ENCODE measurements around the gene HSD17B12.

The HSD17B12 gene

DNA sequence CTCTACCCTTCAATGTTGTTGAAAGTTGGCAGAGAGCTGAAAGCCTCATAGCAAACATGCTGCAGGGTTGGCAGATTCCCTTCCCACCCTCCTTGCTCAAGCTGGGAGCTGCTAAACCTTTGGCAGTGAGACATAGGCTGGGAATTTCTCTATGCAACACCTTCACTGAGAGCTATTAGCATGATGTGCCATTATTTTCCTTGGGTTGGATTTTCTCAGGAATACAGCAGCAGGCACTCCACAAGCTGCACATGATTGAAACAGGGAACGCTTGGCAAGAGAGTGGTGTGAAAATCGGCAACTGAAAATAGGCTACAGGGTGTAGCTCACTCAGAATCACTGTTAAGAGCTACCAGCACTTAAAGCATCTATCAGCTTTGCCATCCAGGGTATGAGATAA is 190.5 kb downstream of the HSD17B12 start:
- no peak for TF ChIP-seq CTCF (IDR thresholded peaks at IDR 0.05; ENCODE audit: insufficient read depth, low read length, missing control alignments)
- CTCF ChIA-PET, result interaction anchor here (0.9 kb wide), 1 partner anchor 10 kb away, joined by 3 read pairs; the partner anchor contains the start of gene ALKBH3
- DNase-seq (ENCODE audit: low read depth, low spot score), result no peak
- H3K4me3 ChIP-seq (ENCODE audit: low read depth, low read length), result no peak overlapping the region
- POLR2A ChIA-PET, result no interaction called here

- ChIA-PET CTCF (interaction anchor here (1.2 to 1.6 kb wide), 3 partner anchors 10 to 48 kb away, joined by 3 to 6 read pairs (median 5); no protein-coding TSS in a partner anchor), POLR2A (no interaction called here)
- TF ChIP-seq CTCF (IDR thresholded peaks at IDR 0.05; ENCODE audit: insufficient read depth, low read length, missing control alignments), result no peak
- no peak for DNase-seq (ENCODE audit: low read depth, low spot score)
- no peak overlapping the region for H3K4me3 ChIP-seq (ENCODE audit: low read depth, low read length)
Observed at GRCh38 chr11:43872995-43873394, 192.5 kb downstream of the HSD17B12 start.

DNA sequence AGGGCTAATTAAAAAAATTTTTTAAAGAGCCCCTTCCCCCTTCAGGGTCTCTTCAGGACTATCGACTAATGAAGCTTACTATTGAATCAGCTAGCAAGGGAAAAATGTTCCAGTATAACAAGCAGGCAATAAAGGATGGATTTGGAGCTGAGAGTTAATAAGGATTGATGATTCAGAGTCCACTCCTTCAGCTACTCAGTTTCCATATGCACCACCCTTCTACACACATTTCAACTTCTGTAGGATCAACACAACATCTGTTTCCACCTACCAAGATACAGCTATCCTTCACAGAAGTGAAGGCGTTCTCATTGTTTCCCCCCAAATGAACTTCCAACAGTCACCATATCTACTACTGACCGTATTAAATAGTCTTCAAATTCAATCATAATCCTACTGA is 193.5 kb downstream of the HSD17B12 start:
- POLR2A ChIA-PET, result no interaction called here
- CTCF ChIA-PET, result interaction anchor here (1.2 to 1.6 kb wide), 2 partner anchors 9 to 49 kb away, joined by 3 to 6 read pairs; no protein-coding TSS in a partner anchor

GRCh38 chr11:43874738-43875137 is 194.2 kb downstream of the HSD17B12 start:
- H3K4me3 ChIP-seq (ENCODE audit: low read depth, low read length), result no peak overlapping the region
- no peak for TF ChIP-seq CTCF (IDR thresholded peaks at IDR 0.05; ENCODE audit: insufficient read depth, low read length, missing control alignments)
- no peak for DNase-seq (ENCODE audit: low read depth, low spot score)
- ChIA-PET POLR2A (no interaction called here), CTCF (no interaction called here)

More for the DNA sequence above, 193.5 kb downstream of the HSD17B12 start:
- TF ChIP-seq CTCF (IDR thresholded peaks at IDR 0.05; ENCODE audit: insufficient read depth, low read length, missing control alignments), result no peak
- H3K4me3 ChIP-seq (ENCODE audit: low read depth, low read length), result no peak overlapping the region
- DNase-seq (ENCODE audit: low read depth, low spot score), result no peak

DNA sequence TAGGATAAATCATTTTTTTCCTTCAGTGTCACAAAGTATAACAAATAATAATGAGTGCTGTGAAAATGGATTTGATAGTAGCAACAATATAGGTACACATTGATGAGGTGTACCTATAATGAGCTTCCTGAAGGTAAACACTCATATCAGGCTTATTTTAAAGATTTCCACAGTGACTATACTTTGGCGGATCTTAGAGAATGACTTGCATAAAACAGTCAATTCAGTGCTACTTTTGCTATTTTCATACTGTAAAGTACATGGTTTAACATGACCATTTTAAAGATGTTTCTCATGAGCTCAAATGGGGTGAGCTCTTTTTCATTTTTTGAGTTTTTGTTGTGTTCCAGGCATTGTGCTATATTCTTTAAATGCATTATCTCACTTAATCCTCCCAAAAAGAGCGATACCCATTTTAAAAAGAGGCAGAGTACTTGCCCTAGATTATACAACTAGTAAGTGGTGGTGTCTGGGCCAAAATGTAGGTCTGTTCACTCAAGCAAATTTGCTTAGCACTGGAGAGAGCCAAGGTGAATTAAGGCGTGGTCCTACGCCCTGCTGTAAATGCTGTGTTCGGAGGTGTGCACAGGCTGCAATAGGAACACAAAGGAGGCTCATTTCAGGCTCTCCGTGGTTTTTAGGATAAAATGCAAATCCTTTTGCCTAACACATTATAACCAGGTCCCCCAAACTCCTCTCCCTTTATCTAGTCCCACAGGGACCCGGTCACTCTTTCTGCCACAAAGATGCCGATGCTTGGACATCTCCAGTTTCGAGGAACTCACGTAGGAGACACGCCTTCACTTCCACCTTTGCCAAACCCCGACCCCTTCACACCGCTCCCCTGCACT is 199.5 kb downstream of the HSD17B12 start:
- no peak for DNase-seq (ENCODE audit: low read depth, low spot score)
- TF ChIP-seq CTCF (IDR thresholded peaks at IDR 0.05; ENCODE audit: insufficient read depth, low read length, missing control alignments), result no peak
- H3K4me3 ChIP-seq (ENCODE audit: low read depth, low read length), result peak overlapping the region; percentile 88
- POLR2A ChIA-PET, result interaction anchor here (0.6 kb wide), 1 partner anchor 71 kb away, joined by 3 read pairs; no protein-coding TSS in a partner anchor
- CTCF ChIA-PET, result interaction anchor here (1.0 to 2.8 kb wide), 5 partner anchors 9 to 311 kb away, joined by 3 to 13 read pairs (median 3); no protein-coding TSS in a partner anchor

- no peak for TF ChIP-seq CTCF (IDR thresholded peaks at IDR 0.05; ENCODE audit: insufficient read depth, low read length, missing control alignments)
- POLR2A ChIA-PET, result interaction anchor here (0.7 to 1.4 kb wide), 2 partner anchors 61 to 149 kb away, joined by 3 read pairs; partner anchors contain the start of gene C11orf96
- H3K4me3 ChIP-seq (ENCODE audit: low read depth, low read length), result peak within 1 kb of the TSS; percentile 88
- DNase-seq (ENCODE audit: low read depth, low spot score), result peak; percentile 61
- CTCF ChIA-PET, result interaction anchor here (1.0 to 2.8 kb wide), 5 partner anchors 10 to 313 kb away, joined by 3 to 32 read pairs (median 4); no protein-coding TSS in a partner anchor
Observed at GRCh38 chr11:43880640-43881159, 200.2 kb downstream of the HSD17B12 start, which contains the start of gene ALKBH3. Gene ALKBH3, plus strand, starts transcription at chr11:43880831. Its CDS starts 1,822 bp downstream, at chr11:43882653.

Data from AG04449 (cell line).